ENCODE measurements around the gene RB1.

RB1 gene

GRCh38 chr13:48303359-48304142 lies at the start of gene RB1:
RB1 (plus strand) TSS chr13:48303751; CDS start chr13:48303913, 162 bp downstream.
- peak; percentile 6 for DNase-seq

DNA sequence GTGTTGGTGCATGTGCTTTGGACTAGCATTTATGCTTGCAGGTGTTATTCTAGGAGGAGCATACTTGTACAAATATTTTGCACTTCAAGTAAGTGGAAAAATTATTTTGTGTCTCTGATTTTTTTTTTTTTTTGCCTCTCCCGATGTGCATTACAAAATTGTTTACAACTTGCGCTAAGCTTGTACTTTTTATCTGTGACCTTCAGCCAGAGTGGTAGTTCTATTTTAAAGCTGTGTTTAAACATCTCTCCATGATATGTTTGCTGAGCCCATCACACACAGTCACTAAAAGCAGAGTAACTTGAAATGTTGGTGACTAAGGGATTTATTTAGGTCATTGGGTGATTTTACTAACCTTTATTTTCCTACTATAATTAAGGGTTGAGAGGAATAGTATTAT lies 49.7 kb upstream of the RB1 start:
- no peak for DNase-seq

DNA sequence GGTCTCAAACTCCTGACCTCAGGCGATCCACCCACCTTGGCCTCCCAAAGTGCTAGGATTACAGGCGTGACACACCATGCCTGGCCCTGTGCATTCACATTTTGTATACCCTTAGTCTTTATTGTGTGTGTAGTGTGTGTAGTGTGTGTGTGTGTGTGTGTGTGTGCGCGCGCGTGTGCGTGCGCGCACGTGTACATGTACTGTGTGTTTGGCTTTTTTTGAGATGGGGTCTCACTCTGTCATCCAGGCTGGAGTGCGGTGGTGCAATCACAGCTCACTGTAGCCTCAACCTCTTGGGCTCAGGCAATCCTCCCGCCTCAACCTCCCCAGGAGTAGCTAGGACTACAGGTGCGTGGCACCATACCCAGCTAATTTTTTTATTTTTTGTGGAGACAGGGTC lies 48.5 kb upstream of the RB1 start:
- no peak for DNase-seq

- no peak for DNase-seq
Observed at GRCh38 chr13:48255954-48256353, 47.6 kb upstream of the RB1 start.

DNA sequence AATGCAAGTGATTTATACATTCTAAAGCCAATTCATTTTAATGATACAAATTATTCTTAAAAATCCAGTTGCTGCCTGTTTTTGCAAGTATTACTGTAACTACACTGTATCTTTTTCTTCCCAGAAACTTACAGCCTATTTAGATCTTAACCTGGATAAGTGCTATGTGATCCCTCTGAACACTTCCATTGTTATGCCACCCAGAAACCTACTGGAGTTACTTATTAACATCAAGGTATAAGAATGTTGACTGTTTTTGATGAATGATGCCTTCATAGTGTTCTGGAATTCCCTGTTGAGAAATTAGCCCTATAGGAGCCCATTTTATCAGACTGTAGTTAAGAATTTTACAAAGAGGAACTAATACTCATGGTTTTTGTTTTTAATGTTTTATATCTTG lies 45.5 kb upstream of the RB1 start:
- DNase-seq, result no peak

- no peak for DNase-seq
Observed at GRCh38 chr13:48258430-48258829, 45.1 kb upstream of the RB1 start.

DNA sequence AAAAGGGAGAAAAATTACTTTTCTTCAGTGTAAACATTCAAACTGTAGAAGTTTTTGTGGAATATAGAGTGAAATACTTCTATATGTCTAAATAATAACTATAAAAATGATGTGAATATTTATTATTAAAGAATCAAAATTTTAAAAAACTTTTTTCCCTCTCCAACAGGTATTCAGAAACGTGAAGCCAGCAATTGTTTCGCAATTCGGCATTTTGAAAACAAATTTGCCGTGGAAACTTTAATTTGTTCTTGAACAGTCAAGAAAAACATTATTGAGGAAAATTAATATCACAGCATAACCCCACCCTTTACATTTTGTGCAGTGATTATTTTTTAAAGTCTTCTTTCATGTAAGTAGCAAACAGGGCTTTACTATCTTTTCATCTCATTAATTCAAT lies 42.6 kb upstream of the RB1 start:
- DNase-seq, result no peak

GRCh38 chr13:48263196-48263595 lies 40.4 kb upstream of the RB1 start:
- DNase-seq, result no peak

GRCh38 chr13:48264058-48264457 lies 39.5 kb upstream of the RB1 start:
- no peak for DNase-seq

- no peak for DNase-seq
Observed at GRCh38 chr13:48265217-48265815, 38.2 kb upstream of the RB1 start.

DNA sequence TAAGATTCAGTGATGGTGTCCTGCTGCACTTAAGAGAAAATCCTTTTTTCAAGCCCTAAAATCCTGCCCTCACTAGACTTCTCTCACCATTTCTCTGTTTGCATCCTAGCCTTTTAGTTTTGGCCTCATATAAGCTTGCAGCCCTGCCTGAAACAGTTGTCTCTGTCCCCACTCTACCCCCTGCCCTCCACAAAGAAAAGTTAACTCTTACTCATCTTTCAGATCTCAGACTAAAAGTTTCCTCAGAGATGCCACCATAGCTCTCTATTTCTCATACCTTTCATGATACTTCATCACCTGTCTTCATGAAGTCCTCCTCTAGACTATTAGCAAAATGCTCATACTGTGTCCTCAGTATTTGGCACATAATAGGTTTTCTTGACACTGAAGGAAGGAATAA lies 37.4 kb upstream of the RB1 start:
- no peak for DNase-seq

DNA sequence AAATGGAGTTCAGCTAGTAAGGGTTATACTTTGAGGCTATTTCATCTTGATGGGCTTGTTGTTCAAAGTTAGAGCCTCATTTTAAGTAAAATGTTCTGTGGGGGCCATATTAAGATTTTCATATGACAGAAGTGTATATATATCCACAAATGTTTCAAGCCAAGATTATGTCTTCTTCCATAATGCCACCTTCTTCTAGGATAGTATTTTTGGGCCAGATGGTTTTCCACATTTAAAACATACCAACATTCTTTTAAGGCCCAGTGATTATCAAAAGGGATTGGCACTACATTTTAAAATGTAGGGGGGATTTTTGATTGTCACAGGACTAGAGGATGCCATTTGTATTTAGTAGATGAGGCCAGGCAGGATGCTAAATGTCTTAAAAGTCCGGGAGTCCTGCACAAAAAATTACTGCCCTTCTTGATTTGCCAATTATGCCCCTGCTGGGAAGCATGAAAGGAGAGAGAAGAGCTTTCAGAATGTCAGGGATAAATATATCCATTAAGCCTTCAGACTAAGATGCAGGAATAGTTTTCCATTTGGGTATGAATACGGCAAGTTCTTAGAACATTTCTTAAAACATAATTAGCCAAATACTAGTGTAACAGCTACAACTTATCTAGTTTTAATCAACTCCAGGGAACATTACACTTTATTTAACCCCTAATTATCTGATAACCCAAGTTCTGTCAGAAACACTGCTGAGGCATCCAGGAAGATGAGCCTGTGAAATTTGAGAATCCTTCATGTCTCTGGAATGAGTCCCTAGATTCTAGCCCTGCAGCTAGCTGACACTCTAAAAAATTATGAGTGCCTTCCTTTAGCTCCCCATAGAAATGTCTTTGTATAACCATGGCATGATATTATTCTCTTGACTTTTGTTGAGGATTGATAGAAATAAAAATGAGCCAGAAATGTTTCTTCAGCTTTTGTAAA lies 36.6 kb upstream of the RB1 start:
- DNase-seq, result no peak

DNA sequence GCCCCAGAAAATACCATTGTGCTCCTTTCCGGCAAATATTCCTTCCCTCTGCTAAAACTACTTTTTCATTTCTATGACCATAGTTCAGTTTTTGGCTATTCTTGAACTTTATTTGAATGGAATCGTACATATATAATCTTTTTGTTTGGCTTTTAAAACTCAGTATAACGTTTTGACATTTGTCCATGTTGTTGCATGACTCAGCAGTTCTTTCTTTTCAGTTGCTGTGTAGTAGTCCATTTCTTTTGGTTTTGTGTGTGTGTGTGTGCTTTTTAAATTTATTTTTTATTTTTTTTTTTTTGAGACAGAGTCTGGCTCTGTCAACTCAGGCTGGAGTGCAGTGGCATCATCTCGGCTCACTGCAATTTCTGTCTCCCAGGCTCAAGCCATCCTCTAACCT lies 35.5 kb upstream of the RB1 start:
- no peak for DNase-seq

- DNase-seq, result no peak
Observed at GRCh38 chr13:48273346-48273745, 30.2 kb upstream of the RB1 start.

GRCh38 chr13:48275507-48275906 lies 28.0 kb upstream of the RB1 start:
- no peak for DNase-seq

GRCh38 chr13:48278806-48279205 lies 24.7 kb upstream of the RB1 start:
- DNase-seq, result peak; percentile 7

GRCh38 chr13:48281556-48281955 lies 22.0 kb upstream of the RB1 start:
- no peak for DNase-seq

DNA sequence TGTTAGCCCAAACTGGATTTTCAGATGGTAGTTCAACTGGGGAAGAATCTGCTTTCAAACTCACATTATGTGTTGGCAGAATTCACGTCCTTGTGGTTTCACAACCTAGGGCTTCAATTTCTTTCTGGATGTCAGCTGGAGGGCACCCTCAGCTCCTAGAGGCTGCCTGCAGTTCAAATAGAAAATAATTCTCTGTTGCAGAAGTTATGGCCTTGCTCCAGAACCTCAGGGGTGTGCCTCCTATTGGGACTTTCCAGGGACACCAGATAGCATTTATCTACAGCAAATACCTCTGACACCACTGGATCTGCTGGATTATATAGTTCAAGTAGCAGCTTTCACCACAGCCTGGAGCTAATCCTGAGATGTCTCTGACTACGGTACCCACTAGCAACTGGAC lies 11.8 kb upstream of the RB1 start:
- DNase-seq, result no peak

GRCh38 chr13:48292650-48293049 lies 10.9 kb upstream of the RB1 start:
- no peak for DNase-seq

GRCh38 chr13:48294653-48295052 lies 8.9 kb upstream of the RB1 start:
- DNase-seq, result no peak

GRCh38 chr13:48295271-48295670 lies 8.3 kb upstream of the RB1 start:
- DNase-seq, result no peak

DNA sequence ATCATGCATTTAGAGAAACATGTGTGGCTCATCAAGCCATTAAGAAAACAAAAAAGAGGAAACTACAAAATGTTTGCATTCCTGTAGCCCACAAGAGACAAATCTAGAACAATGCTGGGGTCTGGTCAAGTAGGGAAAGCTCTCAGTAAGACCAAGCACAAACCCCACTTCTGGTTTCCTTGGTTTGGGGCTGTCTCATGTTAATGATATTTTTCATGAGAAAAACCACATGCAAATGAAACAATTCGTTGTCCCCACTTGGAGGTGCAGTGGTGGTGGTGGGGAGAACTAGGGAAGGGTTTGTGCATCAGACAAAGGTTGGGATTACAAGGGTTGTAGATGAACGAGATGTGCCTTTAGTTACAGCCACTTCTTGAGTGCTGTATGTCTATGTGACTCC lies 7.0 kb upstream of the RB1 start:
- no peak for DNase-seq

DNA sequence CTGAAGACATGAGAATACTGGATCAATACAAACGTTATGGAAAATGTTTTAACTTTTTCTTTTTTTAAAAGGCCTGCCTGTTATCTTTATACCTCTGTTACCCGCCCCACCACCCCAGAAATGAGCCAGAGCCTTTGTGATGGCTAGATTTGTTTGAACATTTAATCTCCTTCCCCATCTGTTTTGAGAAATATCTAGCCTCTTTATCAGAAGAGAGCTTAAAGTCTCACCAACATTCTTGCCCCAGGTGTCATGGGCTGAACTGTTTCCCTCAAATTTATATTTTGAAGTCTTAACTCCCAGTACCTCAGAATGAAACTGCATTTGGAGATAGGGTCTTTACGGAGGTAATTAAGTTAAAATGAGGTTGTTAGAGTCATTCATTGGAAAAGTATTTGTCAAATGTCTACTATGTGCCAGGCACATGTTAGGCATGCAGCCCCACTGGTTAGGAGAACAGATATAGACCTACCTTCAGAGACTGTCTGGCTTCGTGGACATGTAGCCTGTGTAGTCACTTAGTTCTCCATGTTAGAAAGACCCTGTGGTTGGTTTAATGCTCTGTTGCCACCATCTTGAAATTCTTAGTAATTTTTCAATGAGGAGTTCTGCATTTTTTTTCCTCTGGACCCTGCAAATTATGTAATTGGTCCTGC lies 6.3 kb upstream of the RB1 start:
- DNase-seq, result no peak
